ENCODE measurements around the gene DENND5A. TPM values are rescaled to one million over a fixed set of nuclear protein-coding genes. Genes with fewer than 3 reads are reported as not detected.

Gene DENND5A
- total RNA-seq, 1 experiment from 2014 or later: 58.0 TPM

GRCh38 chr11:9276571-9276970, 11.4 kb upstream of the DENND5A start:
- POLR2A ChIA-PET: interaction anchor here (0.5 kb wide), 1 partner anchor 12 kb away, joined by 5 read pairs; the partner anchor contains the start of gene DENND5A
- Histone ChIP-seq H3K36me3 (ENCODE audit: control insufficient read depth, insufficient read depth, low read length) (no peaks in the 10 kb centered on the region), H3K27me3 (replicated peaks; ENCODE audit: control insufficient read depth, insufficient read depth, low read length) (no peaks in the 10 kb centered on the region), H3K4me1 (no peaks in the 10 kb centered on the region), H3K9me3 (no peaks in the 10 kb centered on the region), H3K4me3 (ENCODE audit: low read depth, low read length) (no peak overlapping the region)
- H3K27ac Mint-ChIP-seq (ENCODE audit: unreplicated experiment): no peak overlapping the region
- CTCF ChIA-PET: interaction anchor here (1.2 kb wide), 2 partner anchors 136 to 231 kb away, joined by 4 to 12 read pairs; no protein-coding TSS in a partner anchor
- peak in 1 of 2 experiments; percentile 27 for DNase-seq
- no peak overlapping the region for H3K4me3 Mint-ChIP-seq (ENCODE audit: unreplicated experiment)
- TF ChIP-seq, protein P1, sequence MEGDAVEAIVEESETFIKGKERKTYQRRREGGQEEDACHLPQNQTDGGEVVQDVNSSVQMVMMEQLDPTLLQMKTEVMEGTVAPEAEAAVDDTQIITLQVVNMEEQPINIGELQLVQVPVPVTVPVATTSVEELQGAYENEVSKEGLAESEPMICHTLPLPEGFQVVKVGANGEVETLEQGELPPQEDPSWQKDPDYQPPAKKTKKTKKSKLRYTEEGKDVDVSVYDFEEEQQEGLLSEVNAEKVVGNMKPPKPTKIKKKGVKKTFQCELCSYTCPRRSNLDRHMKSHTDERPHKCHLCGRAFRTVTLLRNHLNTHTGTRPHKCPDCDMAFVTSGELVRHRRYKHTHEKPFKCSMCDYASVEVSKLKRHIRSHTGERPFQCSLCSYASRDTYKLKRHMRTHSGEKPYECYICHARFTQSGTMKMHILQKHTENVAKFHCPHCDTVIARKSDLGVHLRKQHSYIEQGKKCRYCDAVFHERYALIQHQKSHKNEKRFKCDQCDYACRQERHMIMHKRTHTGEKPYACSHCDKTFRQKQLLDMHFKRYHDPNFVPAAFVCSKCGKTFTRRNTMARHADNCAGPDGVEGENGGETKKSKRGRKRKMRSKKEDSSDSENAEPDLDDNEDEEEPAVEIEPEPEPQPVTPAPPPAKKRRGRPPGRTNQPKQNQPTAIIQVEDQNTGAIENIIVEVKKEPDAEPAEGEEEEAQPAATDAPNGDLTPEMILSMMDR (IDR thresholded peaks at IDR 0.05; ENCODE audit: insufficient read depth in 1 of 2, low read depth in 1 of 2, low read length in 1 of 2, severe bottlenecking in 1 of 2, unreplicated experiment in 1 of 2): peak in 1 of 2 experiments; percentile 10
- no peaks in the 10 kb centered on the region for H3K27me3 Mint-ChIP-seq (ENCODE audit: insufficient read depth, unreplicated experiment)
- no TSS peak for BruUV-seq (replicated peaks)
- H3K9me3 Mint-ChIP-seq (ENCODE audit: unreplicated experiment): no peaks in the 10 kb centered on the region
- intact Hi-C loops (cut with micrococcal nuclease; ENCODE audit: unreplicated experiment): loop anchor here (5.0 kb wide), 2 partner anchors 36 to 231 kb away; partner anchors contain the start of gene TMEM41B
- H3K36me3 Mint-ChIP-seq (ENCODE audit: insufficient read depth, unreplicated experiment): peaks cover 36% of the 10 kb centered on the region
- H3K4me1 Mint-ChIP-seq (ENCODE audit: low read depth, unreplicated experiment): no peaks in the 10 kb centered on the region

DNA sequence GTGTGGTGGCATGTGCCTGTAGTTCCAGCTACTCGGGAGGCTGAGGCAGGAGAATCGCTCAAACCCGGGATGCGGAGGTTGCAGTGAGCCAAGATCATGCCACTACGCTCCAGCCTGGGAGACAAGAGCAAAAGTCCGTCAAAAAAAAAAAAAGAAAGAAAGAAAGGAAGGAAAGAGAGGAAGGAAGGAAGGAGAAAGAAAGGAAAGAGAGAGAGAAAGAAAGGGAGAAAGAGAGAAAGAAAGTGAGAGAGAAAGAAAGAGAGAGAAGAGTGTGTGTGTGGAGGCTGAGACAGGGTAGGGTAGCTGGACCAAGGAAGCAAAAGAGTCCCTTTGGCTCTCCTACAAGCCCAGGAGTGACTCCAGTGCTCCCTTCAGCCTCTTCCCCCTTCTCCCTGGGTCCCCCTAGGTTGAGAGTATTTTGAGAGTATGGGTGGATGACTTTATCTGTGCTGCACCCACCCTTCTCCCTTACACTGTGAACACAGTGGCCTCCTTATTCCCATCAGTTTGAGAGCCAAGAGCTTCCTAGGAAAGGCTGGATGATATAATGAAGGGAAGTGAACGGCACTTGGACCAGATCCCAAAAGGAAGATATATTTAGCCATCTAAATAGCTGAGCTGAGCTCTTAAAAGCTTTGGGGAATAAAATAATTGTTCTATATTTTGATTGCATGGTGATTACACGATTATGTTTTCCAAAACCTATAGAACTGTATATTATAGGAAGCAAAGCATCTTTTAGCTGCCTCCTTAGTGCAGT, 9.5 kb upstream of the DENND5A start:
- intact Hi-C loops (cut with micrococcal nuclease; ENCODE audit: unreplicated experiment): loop anchor here (5.0 kb wide), 2 partner anchors 38 to 233 kb away; partner anchors contain the start of gene TMEM41B
- Histone ChIP-seq H3K4me1 (peaks cover 4% of the 10 kb centered on the region; the same call in 1 of the 2 replicates), H3K9me3 (no peaks in the 10 kb centered on the region), H3K36me3 (ENCODE audit: control insufficient read depth, insufficient read depth, low read length) (no peaks in the 10 kb centered on the region), H3K27me3 (replicated peaks; ENCODE audit: control insufficient read depth, insufficient read depth, low read length) (no peaks in the 10 kb centered on the region), H3K4me3 (ENCODE audit: low read depth, low read length) (no peak overlapping the region)
- Mint-ChIP-seq H3K36me3 (ENCODE audit: insufficient read depth, unreplicated experiment) (peaks cover 26% of the 10 kb centered on the region), H3K4me3 (ENCODE audit: unreplicated experiment) (no peak overlapping the region), H3K4me1 (ENCODE audit: low read depth, unreplicated experiment) (peaks cover 4% of the 10 kb centered on the region), H3K27me3 (ENCODE audit: insufficient read depth, unreplicated experiment) (no peaks in the 10 kb centered on the region), H3K27ac (ENCODE audit: unreplicated experiment) (no peak overlapping the region), H3K9me3 (ENCODE audit: unreplicated experiment) (no peaks in the 10 kb centered on the region)
- TF ChIP-seq, protein P1 (IDR thresholded peaks at IDR 0.05; ENCODE audit: insufficient read depth in 1 of 2, low read depth in 1 of 2, low read length in 1 of 2, severe bottlenecking in 1 of 2, unreplicated experiment in 1 of 2): no peak
- DNase-seq: no peak
- ChIA-PET POLR2A (interaction anchor here (1.0 kb wide), 1 partner anchor 10 kb away, joined by 8 read pairs; the partner anchor contains the start of gene DENND5A), CTCF (interaction anchor here (0.7 kb wide), 1 partner anchor 115 kb away, joined by 4 read pairs; no protein-coding TSS in a partner anchor)
- TSS peak; percentile 22 for BruUV-seq (replicated peaks)

GRCh38 chr11:9273376-9274336, 8.5 kb upstream of the DENND5A start:
- H3K9me3 Mint-ChIP-seq (ENCODE audit: unreplicated experiment): no peaks in the 10 kb centered on the region
- no peak overlapping the region for H3K4me3 ChIP-seq (ENCODE audit: low read depth, low read length)
- H3K27ac Mint-ChIP-seq (ENCODE audit: unreplicated experiment): no peak overlapping the region
- DNase-seq: no peak
- no peaks in the 10 kb centered on the region for H3K9me3 ChIP-seq
- H3K27me3 Mint-ChIP-seq (ENCODE audit: insufficient read depth, unreplicated experiment): no peaks in the 10 kb centered on the region
- H3K4me1 ChIP-seq: peaks cover 7% of the 10 kb centered on the region; the same call in 1 of the 2 replicates
- H3K4me3 Mint-ChIP-seq (ENCODE audit: unreplicated experiment): no peak overlapping the region
- intact Hi-C loops (cut with micrococcal nuclease; ENCODE audit: unreplicated experiment): no loop called here
- no peaks in the 10 kb centered on the region for H3K36me3 ChIP-seq (ENCODE audit: control insufficient read depth, insufficient read depth, low read length)
- ChIA-PET CTCF (interaction anchor here (0.7 to 1.3 kb wide), 2 partner anchors 114 to 233 kb away, joined by 4 read pairs; no protein-coding TSS in a partner anchor), POLR2A (interaction anchor here (1.0 kb wide), 1 partner anchor 8 kb away, joined by 5 read pairs; no protein-coding TSS in a partner anchor)
- peaks cover 10% of the 10 kb centered on the region for H3K4me1 Mint-ChIP-seq (ENCODE audit: low read depth, unreplicated experiment)
- TF ChIP-seq, protein P1 (IDR thresholded peaks at IDR 0.05; ENCODE audit: insufficient read depth in 1 of 2, low read depth in 1 of 2, low read length in 1 of 2, severe bottlenecking in 1 of 2, unreplicated experiment in 1 of 2): no peak
- TSS peak; percentile 10 for BruUV-seq (replicated peaks)
- H3K36me3 Mint-ChIP-seq (ENCODE audit: insufficient read depth, unreplicated experiment): peaks cover 20% of the 10 kb centered on the region
- no peaks in the 10 kb centered on the region for H3K27me3 ChIP-seq (replicated peaks; ENCODE audit: control insufficient read depth, insufficient read depth, low read length)

Measured in Caco-2 (cell line).